ENCODE measurements around the gene SCIN.
"Not testable (repeated sequence)": the region's sequence is repeated elsewhere in the genome, so short reads cannot be mapped to it uniquely, and the experiment has no call there.

The SCIN gene

DNA sequence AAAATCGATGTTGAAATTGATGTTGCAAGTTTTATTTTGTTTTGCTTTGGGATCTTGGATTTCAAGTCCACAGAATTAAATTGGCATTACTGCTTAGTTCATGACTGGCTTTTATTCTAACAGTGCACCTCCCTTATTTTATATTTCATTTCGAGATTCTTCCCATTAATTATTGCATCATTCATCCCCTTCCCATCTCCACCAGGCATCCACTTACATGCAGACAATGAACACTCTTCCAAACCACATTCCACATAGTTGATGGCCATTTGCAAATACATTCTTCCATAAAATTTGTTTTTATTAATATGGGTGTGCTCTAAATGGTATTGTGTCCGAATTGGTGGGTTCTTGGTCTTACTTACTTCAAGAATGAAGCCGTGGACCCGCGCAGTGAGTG is 15.6 kb upstream of the SCIN start:
- no peak for TF ChIP-seq ZNF274 (IDR thresholded peaks at IDR 0.05; ENCODE audit: low read depth, low read length)
- H3K4me3 ChIP-seq (ENCODE audit: low read length): no peak overlapping the region

- not testable (repeated sequence) for H3K4me3 ChIP-seq (ENCODE audit: low read length)
Measured at GRCh38 chr7:12555695-12556094, 14.8 kb upstream of the SCIN start.

- not testable (repeated sequence) for H3K4me3 ChIP-seq (ENCODE audit: low read length)
Measured at GRCh38 chr7:12556139-12556792, 14.3 kb upstream of the SCIN start.

- H3K4me3 ChIP-seq (ENCODE audit: low read length): no peak overlapping the region
- no peak for TF ChIP-seq ZNF274 (IDR thresholded peaks at IDR 0.05; ENCODE audit: low read depth, low read length)
Measured at GRCh38 chr7:12557282-12557681, 13.2 kb upstream of the SCIN start.

- no peak overlapping the region for H3K4me3 ChIP-seq (ENCODE audit: low read length)
- TF ChIP-seq ZNF274 (IDR thresholded peaks at IDR 0.05; ENCODE audit: low read depth, low read length): no peak
Measured at GRCh38 chr7:12564996-12565764, 5.3 kb upstream of the SCIN start.

DNA sequence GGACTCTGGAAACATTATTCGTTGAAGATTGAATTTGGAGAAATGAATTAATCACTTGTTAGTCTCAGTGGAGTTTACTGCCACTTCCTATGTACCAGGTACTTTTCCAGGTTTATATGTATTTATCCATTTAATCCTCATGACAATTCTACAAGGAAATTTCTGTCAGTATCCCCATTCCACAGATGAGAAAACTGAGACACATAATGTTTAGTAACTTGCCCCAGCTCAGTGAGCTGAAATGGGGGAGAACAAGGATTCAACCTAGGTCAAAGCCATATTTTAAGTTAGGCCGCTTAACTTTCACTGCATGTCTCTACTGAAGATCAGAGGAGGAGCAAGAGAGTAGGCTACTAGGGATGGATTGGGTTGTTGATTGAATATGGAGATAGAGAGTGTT is 4.6 kb upstream of the SCIN start:
- no peak overlapping the region for H3K4me3 ChIP-seq (ENCODE audit: low read length)
- no peak for TF ChIP-seq ZNF274 (IDR thresholded peaks at IDR 0.05; ENCODE audit: low read depth, low read length)

GRCh38 chr7:12567015-12567414 is 3.5 kb upstream of the SCIN start:
- no peak overlapping the region for H3K4me3 ChIP-seq (ENCODE audit: low read length)
- no peak for TF ChIP-seq ZNF274 (IDR thresholded peaks at IDR 0.05; ENCODE audit: low read depth, low read length)

GRCh38 chr7:12569673-12570072 is 847 bp upstream of the SCIN start:
- H3K4me3 ChIP-seq (ENCODE audit: low read length): peak overlapping the region; percentile 51; the same call in 1 of the 2 replicates

DNA sequence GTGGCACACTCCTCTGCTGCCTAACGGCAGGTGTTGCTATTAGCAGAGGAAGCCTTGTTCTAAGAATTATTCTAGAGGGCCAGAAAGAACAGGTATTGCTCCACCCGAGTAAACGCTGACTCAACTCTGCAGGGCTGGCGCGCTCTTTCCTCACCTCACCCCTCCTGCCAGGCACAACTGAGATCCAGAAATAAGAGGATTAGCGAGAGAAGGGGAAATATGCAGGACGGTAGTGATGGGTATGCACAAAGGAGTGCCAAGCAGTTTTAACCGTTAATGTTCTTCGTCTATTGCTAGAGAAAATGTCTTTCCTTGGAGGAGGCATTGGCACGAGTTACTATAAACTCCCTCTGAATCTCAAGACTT is 369 bp upstream of the SCIN start:
- H3K4me3 ChIP-seq (ENCODE audit: low read length): peak overlapping the region; percentile 51; the same call in 1 of the 2 replicates
- no peak for TF ChIP-seq ZNF274 (IDR thresholded peaks at IDR 0.05; ENCODE audit: low read depth, low read length)

More at GRCh38 chr7:12569673-12570072, 847 bp upstream of the SCIN start:
- no peak for TF ChIP-seq ZNF274 (IDR thresholded peaks at IDR 0.05; ENCODE audit: low read depth, low read length)

GRCh38 chr7:12571691-12572090 is 1.2 kb downstream of the SCIN start:
- TF ChIP-seq ZNF274 (IDR thresholded peaks at IDR 0.05; ENCODE audit: low read depth, low read length): no peak
- no peak overlapping the region for H3K4me3 ChIP-seq (ENCODE audit: low read length)

- H3K4me3 ChIP-seq (ENCODE audit: low read length): no peak overlapping the region
- no peak for TF ChIP-seq ZNF274 (IDR thresholded peaks at IDR 0.05; ENCODE audit: low read depth, low read length)
Measured at GRCh38 chr7:12572941-12573575, 2.5 kb downstream of the SCIN start.

- TF ChIP-seq ZNF274 (IDR thresholded peaks at IDR 0.05; ENCODE audit: low read depth, low read length): no peak
- H3K4me3 ChIP-seq (ENCODE audit: low read length): no peak overlapping the region
Measured at GRCh38 chr7:12573885-12574284, 3.4 kb downstream of the SCIN start.

GRCh38 chr7:12578930-12579640 is 8.6 kb downstream of the SCIN start:
- H3K4me3 ChIP-seq (ENCODE audit: low read length): no peak overlapping the region
- TF ChIP-seq ZNF274 (IDR thresholded peaks at IDR 0.05; ENCODE audit: low read depth, low read length): no peak

DNA sequence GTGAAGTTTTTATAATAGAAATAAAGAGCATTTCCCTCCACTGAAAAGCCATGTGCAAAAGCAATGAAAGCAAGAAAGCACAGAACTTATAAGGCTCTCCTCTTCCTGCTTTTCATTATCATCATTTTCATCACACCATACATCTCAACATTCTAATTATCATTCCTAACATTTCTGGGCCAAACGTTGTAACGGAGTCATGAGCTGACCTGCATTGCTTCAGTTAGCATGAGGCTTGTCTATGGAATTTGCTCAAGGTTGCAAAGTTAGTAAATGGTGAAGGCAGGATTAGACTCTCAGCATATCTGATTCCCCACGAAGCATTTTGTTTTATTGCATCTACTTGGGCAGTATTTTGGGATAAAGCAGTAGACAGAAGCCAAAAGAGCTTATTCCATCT is 11.4 kb downstream of the SCIN start:
- TF ChIP-seq ZNF274 (IDR thresholded peaks at IDR 0.05; ENCODE audit: low read depth, low read length): no peak
- H3K4me3 ChIP-seq (ENCODE audit: low read length): no peak overlapping the region

DNA sequence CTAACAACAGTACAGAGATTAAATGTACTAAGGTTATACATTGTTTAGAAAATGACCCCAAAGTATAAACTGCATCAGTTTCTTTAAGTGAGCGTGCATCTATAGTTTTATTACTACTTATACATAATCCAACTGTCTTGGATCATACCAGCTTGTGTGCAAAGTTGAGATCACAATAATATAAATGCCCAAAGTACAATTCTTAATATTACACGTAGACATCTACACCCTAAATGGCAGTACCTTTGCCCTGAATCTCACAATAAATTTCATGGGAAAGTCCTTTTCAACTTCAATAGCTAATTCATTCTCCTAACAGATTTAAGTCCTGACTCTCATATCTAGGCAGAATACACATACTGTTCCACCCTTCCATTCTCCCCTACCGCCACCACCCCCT is 11.8 kb downstream of the SCIN start:
- TF ChIP-seq ZNF274 (IDR thresholded peaks at IDR 0.05; ENCODE audit: low read depth, low read length): no peak
- no peak overlapping the region for H3K4me3 ChIP-seq (ENCODE audit: low read length)

All from GM08714 (cell line).